Mesothelial cell of epicardium (in vitro differentiated cells): ENCODE data around the gene TRIM17. TPM values are rescaled to one million over a fixed set of nuclear protein-coding genes. Genes with fewer than 3 reads are reported as not detected.

Experiments
- DNase-seq, 2 experiments: peaks; one replicate each; pipeline ENCODE4 v3.0.0; 2021; ENCODE audit warnings: low spot score in 2 of 2; ENCODE audit not compliant: unreplicated experiment in 2 of 2
- H3K27ac Mint-ChIP-seq: 2 replicates; pipeline ENCODE4 v1.8.0; 2021; ENCODE audit warnings: mixed read lengths
- H3K27me3 Mint-ChIP-seq: 2 replicates; pipeline ENCODE4 v1.8.0; 2021; ENCODE audit warnings: low read depth, mixed read lengths
- H3K36me3 Mint-ChIP-seq: 2 replicates; pipeline ENCODE4 v1.8.0; 2021; ENCODE audit warnings: mixed read lengths
- H3K4me1 Mint-ChIP-seq: 2 replicates; pipeline ENCODE4 v1.8.0; 2021; ENCODE audit warnings: mixed read lengths
- H3K4me3 Mint-ChIP-seq: 2 replicates; pipeline ENCODE4 v1.8.0; 2021; ENCODE audit warnings: mild to moderate bottlenecking, moderate library complexity, mixed read lengths
- H3K9me3 Mint-ChIP-seq: 2 replicates; pipeline ENCODE4 v1.8.0; 2021; ENCODE audit warnings: mixed read lengths
- total RNA-seq: library from RNA; stranded (reverse); gene quantifications from 3 replicates; pipeline ENCODE4 v1.2.1, GENCODE V29; 2021
- TF ChIP-seq, protein P1 (sequence below): fragments of 200-600 bp; sonication (generic); IDR thresholded peaks from one replicate; pipeline ENCODE4 v1.5.0; 2021; ENCODE audit warnings: antibody characterized with exemption; ENCODE audit not compliant: unreplicated experiment

The TRIM17 gene
- total RNA-seq, 1 donor from 2014 or later, result 30.6 TPM

DNA sequence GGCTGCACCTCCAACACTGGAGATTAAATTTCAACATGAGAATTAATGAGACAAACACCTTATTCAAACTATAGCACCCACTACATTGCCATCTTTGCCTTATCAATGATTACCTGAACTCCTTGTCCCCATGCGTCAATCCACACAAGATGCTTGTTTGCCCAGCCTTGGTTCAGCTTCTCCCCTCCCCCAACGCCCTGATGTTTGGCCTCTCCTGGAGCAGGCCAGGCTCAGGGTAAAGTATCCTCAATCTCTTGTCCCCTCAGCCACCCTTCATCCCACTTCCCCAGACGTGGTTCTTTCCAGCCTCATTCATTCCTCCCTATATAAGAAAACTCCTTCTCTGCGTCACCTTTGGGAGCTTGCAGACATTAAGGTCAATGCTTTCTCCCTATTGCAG, 11.8 kb upstream of the TRIM17 start:
- no peak overlapping the region for H3K27ac Mint-ChIP-seq
- peaks cover 11% of the 10 kb centered on the region for H3K4me1 Mint-ChIP-seq
- no peaks in the 10 kb centered on the region for H3K36me3 Mint-ChIP-seq
- H3K9me3 Mint-ChIP-seq, result no peaks in the 10 kb centered on the region
- H3K4me3 Mint-ChIP-seq, result no peak overlapping the region
- no peaks in the 10 kb centered on the region for H3K27me3 Mint-ChIP-seq
- DNase-seq, result no peak
- TF ChIP-seq, protein P1, sequence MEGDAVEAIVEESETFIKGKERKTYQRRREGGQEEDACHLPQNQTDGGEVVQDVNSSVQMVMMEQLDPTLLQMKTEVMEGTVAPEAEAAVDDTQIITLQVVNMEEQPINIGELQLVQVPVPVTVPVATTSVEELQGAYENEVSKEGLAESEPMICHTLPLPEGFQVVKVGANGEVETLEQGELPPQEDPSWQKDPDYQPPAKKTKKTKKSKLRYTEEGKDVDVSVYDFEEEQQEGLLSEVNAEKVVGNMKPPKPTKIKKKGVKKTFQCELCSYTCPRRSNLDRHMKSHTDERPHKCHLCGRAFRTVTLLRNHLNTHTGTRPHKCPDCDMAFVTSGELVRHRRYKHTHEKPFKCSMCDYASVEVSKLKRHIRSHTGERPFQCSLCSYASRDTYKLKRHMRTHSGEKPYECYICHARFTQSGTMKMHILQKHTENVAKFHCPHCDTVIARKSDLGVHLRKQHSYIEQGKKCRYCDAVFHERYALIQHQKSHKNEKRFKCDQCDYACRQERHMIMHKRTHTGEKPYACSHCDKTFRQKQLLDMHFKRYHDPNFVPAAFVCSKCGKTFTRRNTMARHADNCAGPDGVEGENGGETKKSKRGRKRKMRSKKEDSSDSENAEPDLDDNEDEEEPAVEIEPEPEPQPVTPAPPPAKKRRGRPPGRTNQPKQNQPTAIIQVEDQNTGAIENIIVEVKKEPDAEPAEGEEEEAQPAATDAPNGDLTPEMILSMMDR, result no peak

DNA sequence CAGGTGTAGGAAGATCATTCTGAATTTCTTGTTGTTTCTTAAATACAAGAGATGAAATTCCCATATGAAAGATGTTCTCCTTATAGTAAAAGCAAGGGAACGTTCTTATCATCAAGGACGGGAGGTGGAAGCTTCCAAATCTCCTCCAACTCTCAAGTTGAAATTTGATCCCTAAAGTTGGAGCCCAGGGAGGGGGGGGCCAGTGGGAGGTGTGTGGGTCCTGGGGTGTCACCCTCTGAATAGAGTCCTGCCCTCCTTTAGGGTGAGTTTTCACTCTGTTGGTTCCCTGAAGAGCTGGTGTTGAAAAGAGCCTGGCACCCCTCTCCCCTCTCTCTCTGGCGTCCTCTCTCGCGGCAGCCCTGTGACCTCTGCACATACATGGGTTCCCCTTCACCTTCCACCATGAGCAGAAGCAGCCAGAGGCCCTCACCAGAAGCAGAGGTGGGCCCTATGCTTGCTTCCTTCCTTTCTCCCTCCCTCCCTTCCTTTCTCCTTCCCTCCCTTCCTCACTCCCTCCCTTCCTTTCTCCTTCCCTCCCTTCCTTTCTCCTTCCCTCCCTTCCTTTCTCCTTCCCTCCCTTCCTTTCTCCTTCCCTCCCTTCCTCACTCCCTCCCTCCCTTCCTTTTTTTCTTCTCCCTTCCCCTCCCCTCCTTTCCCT, 10.0 kb upstream of the TRIM17 start:
- no peaks in the 10 kb centered on the region for H3K36me3 Mint-ChIP-seq
- no peak for DNase-seq
- H3K9me3 Mint-ChIP-seq, result no peaks in the 10 kb centered on the region
- H3K4me3 Mint-ChIP-seq, result no peak overlapping the region
- TF ChIP-seq, protein P1, result no peak
- H3K27ac Mint-ChIP-seq, result no peak overlapping the region
- H3K4me1 Mint-ChIP-seq, result peaks cover 9% of the 10 kb centered on the region
- no peaks in the 10 kb centered on the region for H3K27me3 Mint-ChIP-seq

DNA sequence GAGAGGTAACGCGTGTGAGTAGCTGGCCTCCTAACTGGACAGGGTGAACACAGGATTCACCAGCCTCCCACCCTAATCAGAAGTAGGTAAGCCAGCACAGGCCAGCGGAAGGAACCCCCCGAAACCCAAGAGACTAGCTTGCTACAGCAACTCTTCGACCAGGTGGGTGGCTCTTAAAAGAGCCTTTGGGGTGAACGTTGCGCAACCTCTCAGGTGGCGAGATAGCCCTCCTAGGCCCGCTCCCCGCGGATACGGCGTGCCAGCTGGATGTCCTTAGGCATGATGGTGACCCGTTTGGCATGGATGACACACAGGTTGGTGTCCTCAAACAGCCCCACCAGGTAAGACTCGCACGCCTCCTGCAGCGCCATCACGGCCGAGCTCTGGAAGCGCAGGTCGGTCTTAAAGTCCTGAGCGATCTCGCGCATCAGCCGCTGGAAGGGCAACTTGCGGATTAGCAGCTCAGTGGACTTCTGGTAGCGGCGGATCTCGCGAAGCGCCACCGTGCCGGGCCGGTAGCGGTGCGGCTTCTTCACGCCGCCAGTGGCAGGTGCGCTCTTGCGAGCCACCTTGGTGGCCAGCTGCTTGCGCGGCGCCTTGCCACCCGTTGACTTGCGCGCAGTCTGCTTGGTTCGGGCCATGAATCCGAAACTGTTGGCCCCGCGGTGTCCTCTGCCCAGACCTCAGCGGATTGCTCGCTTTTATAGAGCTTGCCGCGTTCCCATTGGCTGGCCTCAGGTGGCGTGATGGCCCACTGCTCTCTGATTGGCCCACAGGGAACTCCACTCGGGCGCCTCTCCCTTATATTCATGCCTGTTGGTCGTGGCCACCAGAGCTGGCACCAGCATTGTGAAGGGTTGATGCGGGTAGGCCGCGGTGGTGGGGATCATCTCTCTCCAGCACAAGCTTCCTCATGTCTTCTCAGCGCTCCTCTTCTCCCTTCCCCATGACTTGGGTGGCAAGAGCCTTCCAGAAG, 8.3 kb upstream of the TRIM17 start:
- H3K27me3 Mint-ChIP-seq, result no peaks in the 10 kb centered on the region
- no peak overlapping the region for H3K4me3 Mint-ChIP-seq
- H3K27ac Mint-ChIP-seq, result no peak overlapping the region
- TF ChIP-seq, protein P1, result no peak
- peaks cover 5% of the 10 kb centered on the region for H3K9me3 Mint-ChIP-seq
- H3K4me1 Mint-ChIP-seq, result peaks cover 2% of the 10 kb centered on the region
- no peaks in the 10 kb centered on the region for H3K36me3 Mint-ChIP-seq
- no peak for DNase-seq

- peaks cover 5% of the 10 kb centered on the region for H3K9me3 Mint-ChIP-seq
- TF ChIP-seq, protein P1, result no peak
- no peak for DNase-seq
- no peak overlapping the region for H3K27ac Mint-ChIP-seq
- peaks cover 3% of the 10 kb centered on the region for H3K4me1 Mint-ChIP-seq
- no peak overlapping the region for H3K4me3 Mint-ChIP-seq
- H3K36me3 Mint-ChIP-seq, result no peaks in the 10 kb centered on the region
- no peaks in the 10 kb centered on the region for H3K27me3 Mint-ChIP-seq
Measured at GRCh38 chr1:228423404-228424053, 6.9 kb upstream of the TRIM17 start.

DNA sequence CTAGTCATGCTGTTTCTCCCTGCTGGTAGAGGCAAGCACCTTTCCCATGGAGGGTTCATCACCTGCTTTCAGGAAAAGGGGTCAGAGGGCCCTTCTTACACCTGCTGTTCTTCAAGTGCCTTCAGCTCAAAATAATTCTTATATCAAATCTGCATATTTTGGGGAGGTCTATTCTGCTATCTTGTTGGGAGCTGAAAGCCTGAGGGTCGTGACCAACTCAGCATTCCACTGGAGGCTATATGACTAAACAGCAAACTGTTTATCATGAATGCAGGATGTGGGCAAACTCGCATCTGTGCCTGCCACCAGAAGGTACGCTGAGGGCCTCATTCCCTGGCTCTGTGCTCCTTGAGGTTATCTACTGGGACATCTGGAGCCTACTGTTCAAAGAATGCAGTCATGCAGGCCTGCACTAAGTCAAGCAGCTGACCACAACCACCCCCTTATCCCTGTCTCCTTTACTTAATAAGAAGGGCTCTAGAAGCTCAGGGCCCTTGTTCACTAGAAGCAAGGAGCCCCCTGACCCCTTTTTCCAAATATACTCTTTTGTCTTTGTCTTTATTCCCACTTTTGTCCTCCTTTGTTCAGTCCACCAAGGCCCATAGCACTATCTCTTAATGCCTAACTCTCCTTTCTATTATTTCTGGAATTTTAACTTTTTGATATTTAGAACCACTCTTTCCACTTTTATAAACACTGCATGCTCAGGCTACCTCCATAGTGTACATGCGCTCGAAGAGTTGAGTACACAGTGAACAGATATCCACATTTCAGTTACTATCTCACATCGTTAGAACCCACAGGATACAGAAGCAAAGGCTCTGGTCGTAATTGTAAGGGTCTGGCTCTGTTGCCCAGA, 4.5 kb upstream of the TRIM17 start:
- Mint-ChIP-seq H3K27ac (no peak overlapping the region), H3K27me3 (no peaks in the 10 kb centered on the region), H3K36me3 (no peaks in the 10 kb centered on the region), H3K4me3 (no peak overlapping the region), H3K9me3 (peaks cover 5% of the 10 kb centered on the region), H3K4me1 (peaks cover 19% of the 10 kb centered on the region)
- TF ChIP-seq, protein P1, result no peak
- no peak for DNase-seq
